AG04450 (cell line): ENCODE results near the gene RPLP2. TPM values are rescaled to one million over a fixed set of nuclear protein-coding genes. Genes with fewer than 3 reads are reported as not detected.

ENCODE experiments used
- CTCF ChIA-PET: fragments of 300-600, 350-600 bp; formaldehyde crosslinking; extraction: SDS; loops from one replicate; lab custom pipeline; 2022; ENCODE audit warnings: antibody characterized with exemption, inconsistent platforms; lab: Charles Lee
- POLR2A ChIA-PET: fragments of 350-600 bp; formaldehyde crosslinking; extraction: SDS; loops from one replicate; lab custom pipeline; 2021; ENCODE audit warnings: antibody characterized with exemption, inconsistent platforms; lab: Yijun Ruan, JAX
- DNase-seq: peaks from one replicate; pipeline ENCODE4 v3.0.0-alpha.2; 2011; ENCODE audit warnings: low read depth, low spot score
- H3K27ac ChIP-seq: one replicate; pipeline ENCODE4 v1.5.1; 2012; ENCODE audit warnings: low read depth, low read length, control low read depth
- H3K27me3 ChIP-seq: one replicate; pipeline ENCODE4 v1.6.0; 2012; ENCODE audit warnings: low read length; ENCODE audit not compliant: control insufficient read depth, insufficient read depth
- H3K4me3 ChIP-seq: 2 replicates; pipeline ENCODE4 v1.5.1; 2011; ENCODE audit warnings: mild to moderate bottlenecking, low read depth, low read length, control low read depth
- H3K9me3 ChIP-seq: 2 replicates; pipeline ENCODE4 v1.5.1; 2012; ENCODE audit warnings: low read length; ENCODE audit not compliant: control insufficient read depth, insufficient read depth
- polyA plus RNA-seq: library from polyadenylated mRNA; depleted of rRNA; stranded (reverse); fragments of >200 nt; gene quantifications from 2 replicates; pipeline ENCODE4 v1.2.3, GENCODE V29; 2011
- TF ChIP-seq, protein P1 (sequence below): IDR thresholded peaks from 2 replicates; pipeline ENCODE4 v1.5.1; 2011; ENCODE audit warnings: low read depth, low read length, control low read depth, inconsistent platforms

The RPLP2 gene
- polyA plus RNA-seq, 1 experiment: 1,115 TPM

DNA sequence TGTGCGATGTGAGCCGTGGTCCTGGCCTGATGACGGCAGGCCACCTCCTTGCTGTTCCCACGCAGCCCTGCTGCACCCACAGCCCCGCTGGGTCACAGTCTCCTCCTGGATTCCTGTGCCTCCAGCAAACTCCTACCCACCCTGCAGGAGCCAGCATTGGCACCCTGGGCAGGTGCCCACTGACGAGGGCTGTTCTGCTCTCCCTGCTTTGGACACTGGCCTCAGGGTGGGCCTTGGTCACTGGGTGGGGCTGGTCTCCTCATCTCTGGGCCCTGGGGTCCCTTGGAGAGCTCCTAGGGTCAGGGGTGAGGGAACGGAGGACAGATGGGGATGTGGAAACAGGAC lies 45.5 kb downstream of the RPLP2 start:
- Histone ChIP-seq H3K27me3 (no peaks in the 10 kb centered on the region), H3K4me3 (no peak overlapping the region), H3K27ac (no peak overlapping the region), H3K9me3 (no peaks in the 10 kb centered on the region; the same call in 1 of the 2 replicates)
- CTCF ChIA-PET: no interaction called here
- POLR2A ChIA-PET: no interaction called here
- TF ChIP-seq, protein P1, sequence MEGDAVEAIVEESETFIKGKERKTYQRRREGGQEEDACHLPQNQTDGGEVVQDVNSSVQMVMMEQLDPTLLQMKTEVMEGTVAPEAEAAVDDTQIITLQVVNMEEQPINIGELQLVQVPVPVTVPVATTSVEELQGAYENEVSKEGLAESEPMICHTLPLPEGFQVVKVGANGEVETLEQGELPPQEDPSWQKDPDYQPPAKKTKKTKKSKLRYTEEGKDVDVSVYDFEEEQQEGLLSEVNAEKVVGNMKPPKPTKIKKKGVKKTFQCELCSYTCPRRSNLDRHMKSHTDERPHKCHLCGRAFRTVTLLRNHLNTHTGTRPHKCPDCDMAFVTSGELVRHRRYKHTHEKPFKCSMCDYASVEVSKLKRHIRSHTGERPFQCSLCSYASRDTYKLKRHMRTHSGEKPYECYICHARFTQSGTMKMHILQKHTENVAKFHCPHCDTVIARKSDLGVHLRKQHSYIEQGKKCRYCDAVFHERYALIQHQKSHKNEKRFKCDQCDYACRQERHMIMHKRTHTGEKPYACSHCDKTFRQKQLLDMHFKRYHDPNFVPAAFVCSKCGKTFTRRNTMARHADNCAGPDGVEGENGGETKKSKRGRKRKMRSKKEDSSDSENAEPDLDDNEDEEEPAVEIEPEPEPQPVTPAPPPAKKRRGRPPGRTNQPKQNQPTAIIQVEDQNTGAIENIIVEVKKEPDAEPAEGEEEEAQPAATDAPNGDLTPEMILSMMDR: no peak
- no peak for DNase-seq

DNA sequence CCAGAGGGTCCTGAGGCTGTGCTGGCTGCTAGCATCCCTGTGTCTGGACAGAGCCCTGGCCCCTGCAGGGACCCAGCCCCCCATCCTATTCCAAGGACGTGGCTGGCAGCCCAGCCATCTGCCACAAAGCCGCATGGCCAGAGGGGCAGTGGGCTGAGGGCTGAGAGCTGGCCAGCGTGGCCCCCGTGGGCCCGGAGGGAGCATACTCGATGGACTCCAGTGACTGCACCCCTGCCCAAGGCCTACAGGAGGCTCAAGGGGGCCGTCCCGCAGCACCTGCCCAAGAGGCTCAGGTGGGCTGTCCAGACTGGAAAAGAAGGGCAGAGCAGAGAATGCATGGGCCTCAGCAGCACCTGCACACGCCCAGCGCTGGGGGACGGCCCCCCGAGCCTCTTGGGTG lies 46.0 kb downstream of the RPLP2 start:
- Histone ChIP-seq H3K9me3 (no peaks in the 10 kb centered on the region; the same call in 1 of the 2 replicates), H3K27me3 (no peaks in the 10 kb centered on the region), H3K4me3 (no peak overlapping the region), H3K27ac (no peak overlapping the region)
- CTCF ChIA-PET: no interaction called here
- POLR2A ChIA-PET: interaction anchor here (1.1 kb wide), 1 partner anchor 13 kb away, joined by 6 read pairs; the partner anchor contains the start of gene TSPAN4
- TF ChIP-seq, protein P1: no peak
- no peak for DNase-seq

DNA sequence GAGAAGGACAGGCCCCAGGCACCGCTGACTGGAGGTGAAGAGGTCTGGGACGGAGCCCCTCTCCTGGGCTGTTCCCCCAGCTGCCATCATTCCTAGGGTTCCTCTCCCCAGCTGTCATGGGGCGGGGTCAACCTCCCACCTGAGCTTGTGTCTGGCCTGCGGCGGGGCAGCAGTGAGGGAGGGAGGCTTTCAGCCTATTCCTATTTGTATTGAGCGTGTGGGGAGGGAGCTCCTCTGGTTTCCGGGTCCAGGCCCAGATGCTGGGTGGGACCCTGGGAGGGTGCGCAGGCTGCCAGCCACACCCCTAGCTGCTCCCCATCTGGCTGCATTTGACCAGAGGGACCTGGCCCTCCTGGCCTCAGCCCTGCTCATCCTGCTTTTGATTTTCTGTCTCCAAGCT lies 46.6 kb downstream of the RPLP2 start:
- Histone ChIP-seq H3K9me3 (no peaks in the 10 kb centered on the region; the same call in 1 of the 2 replicates), H3K27ac (no peak overlapping the region), H3K4me3 (no peak overlapping the region), H3K27me3 (no peaks in the 10 kb centered on the region)
- POLR2A ChIA-PET: interaction anchor here (1.1 kb wide), 1 partner anchor 14 kb away, joined by 6 read pairs; the partner anchor contains the start of gene TSPAN4
- no peak for DNase-seq
- TF ChIP-seq, protein P1: no peak
- CTCF ChIA-PET: no interaction called here

GRCh38 chr11:858053-858761 lies 48.4 kb downstream of the RPLP2 start:
- no peak overlapping the region for H3K27ac ChIP-seq
- H3K27me3 ChIP-seq: no peaks in the 10 kb centered on the region
- no peak overlapping the region for H3K4me3 ChIP-seq
- no peak for DNase-seq
- CTCF ChIA-PET: no interaction called here
- H3K9me3 ChIP-seq: no peaks in the 10 kb centered on the region; the same call in 1 of the 2 replicates
- TF ChIP-seq, protein P1: no peak
- POLR2A ChIA-PET: interaction anchor here (1.0 to 2.3 kb wide), 2 partner anchors 10 to 17 kb away, joined by 6 read pairs; no protein-coding TSS in a partner anchor

- H3K9me3 ChIP-seq: no peaks in the 10 kb centered on the region; the same call in 1 of the 2 replicates
- no peak for DNase-seq
- H3K4me3 ChIP-seq: no peak overlapping the region
- no peak overlapping the region for H3K27ac ChIP-seq
- ChIA-PET POLR2A (interaction anchor here (0.6 to 2.3 kb wide), 3 partner anchors 11 to 40 kb away, joined by 4 to 8 read pairs (median 6); partner anchors contain the start of gene PNPLA2), CTCF (no interaction called here)
- TF ChIP-seq, protein P1: no peak
- no peaks in the 10 kb centered on the region for H3K27me3 ChIP-seq
Measured at GRCh38 chr11:858762-859339, 49.1 kb downstream of the RPLP2 start.
